Right lung (tissue), 10 donors: ENCODE results near the gene CRABP1. TPM values are rescaled to one million over a fixed set of nuclear protein-coding genes. Genes with fewer than 3 reads are reported as not detected.

Experiments used
- DNase-seq, 2 donors: peaks; one replicate each; pipeline ENCODE4 v3.0.0-alpha.2; 2013
- long read RNA-seq, 8 donors: transcript quantifications; one replicate each; lab custom pipeline, GENCODE V29; 2026
- polyA plus RNA-seq, 5 donors: library from polyadenylated mRNA; unstranded; fragments of 120-200 nt; gene quantifications; one replicate each; pipeline versions ENCODE4 v1.2.1 to v1.2.3, GENCODE V29; 2013; ENCODE audit warnings: inconsistent platforms in 1 of 5, low replicate concordance in 1 of 5; ENCODE audit not compliant: insufficient read length in 5 of 5, insufficient read depth in 1 of 5

The CRABP1 gene
- 1 to 10 TPM in 1 of 5 donors, under 1 TPM in 3, not detected in 1; 0.47 to 2.6 (median 0.75) TPM for polyA plus RNA-seq
- long read RNA-seq, donor 1, partial matches to known transcripts = 0 of 1 reads
- long read RNA-seq, donor 1, other reads (novel, unspliced or antisense) = 0 of 1 reads
- long read RNA-seq, donor 2 = 0 reads
- long read RNA-seq, donor 3 = 0 reads
- long read RNA-seq, donor 4 = 0 reads
- long read RNA-seq, donor 5 = 0 reads
- long read RNA-seq, donor 6, partial matches to known transcripts = 0 of 1 reads
- long read RNA-seq, donor 6, other reads (novel, unspliced or antisense) = 0 of 1 reads
- long read RNA-seq, donor 7 = 0 reads
- long read RNA-seq, donor 8, partial matches to known transcripts = 0 of 2 reads
- long read RNA-seq, donor 8, other reads (novel, unspliced or antisense) = 0 of 2 reads

DNA sequence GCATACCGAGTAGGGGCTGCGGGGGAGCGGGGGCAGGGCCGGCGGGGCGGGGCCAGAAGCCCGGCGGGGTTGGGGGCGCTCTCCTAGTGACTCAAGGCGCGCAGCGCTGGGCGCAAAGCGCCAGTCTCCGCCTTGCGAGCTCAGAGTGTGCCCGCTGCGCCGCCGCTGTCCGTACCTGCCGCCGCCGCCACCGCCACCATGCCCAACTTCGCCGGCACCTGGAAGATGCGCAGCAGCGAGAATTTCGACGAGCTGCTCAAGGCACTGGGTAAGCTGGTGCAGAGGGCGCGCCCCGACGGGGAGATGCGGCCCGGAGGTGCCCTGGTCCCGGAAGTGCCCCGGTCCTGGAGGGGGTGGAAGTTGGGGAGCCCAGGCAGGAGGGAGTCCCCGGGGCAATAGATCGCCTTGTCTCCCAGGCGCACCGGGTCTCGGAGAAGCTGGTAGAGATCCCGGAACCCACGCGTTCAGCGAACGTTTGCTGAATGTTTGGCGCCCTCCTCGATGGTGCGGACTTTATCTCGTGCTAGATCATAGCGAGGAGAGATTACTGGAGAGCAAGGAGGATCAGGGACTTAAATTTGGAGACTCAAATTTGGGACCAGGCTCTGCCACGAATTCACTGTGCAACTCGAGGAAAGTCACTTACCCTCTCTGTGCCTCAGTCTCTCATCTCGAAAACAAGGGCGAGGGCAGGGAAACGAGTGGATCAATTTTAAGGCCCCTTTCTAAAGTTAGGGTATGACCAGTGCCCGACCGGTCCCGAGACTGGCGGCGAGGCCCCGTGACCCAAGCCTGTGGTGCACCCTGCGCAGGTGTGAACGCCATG lies at the start of gene CRABP1:
Gene CRABP1 (plus strand): TSS at position 123 of the 826 bp plus-strand sequence. CDS start 76 bp downstream, at position 199.
- no peak for DNase-seq

DNA sequence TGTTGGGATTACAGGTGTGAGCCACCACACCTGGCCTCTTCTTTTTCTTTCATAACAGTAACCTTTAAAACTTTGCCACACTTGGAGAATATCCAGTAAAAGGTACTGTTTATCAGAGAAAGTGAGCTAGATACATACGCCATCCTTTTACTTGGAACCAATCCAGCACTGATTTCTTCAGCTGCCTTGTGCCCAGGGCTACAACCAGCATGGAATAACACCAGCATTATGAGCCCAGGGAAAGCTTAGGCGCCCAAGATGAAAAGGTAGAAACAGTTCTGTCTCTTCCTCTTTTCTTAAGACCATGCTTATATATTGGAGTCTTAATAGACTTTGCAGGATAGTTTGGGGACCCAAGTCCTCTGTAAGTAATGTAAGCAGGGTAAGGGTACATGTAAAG lies 49.1 kb upstream of the CRABP1 start:
- DNase-seq = no peak

DNA sequence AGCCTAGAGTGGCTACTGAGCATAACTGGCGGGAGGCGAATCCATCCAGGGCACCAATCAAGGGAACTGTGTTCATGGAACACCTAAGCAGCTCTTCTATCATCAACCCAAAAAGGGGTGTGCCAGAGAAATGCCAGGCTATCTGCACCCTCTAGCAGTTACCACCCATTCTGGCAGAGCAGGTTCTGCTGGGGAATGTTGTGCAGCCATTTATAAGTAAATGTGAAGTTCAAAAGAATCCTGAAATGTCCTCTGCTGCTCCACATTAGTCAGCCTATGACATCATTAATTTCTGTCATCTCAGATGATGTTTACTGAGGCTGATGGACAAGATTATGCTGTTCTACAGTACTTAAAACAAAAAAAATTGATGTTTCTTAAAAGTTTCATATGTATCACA lies 48.5 kb upstream of the CRABP1 start:
- DNase-seq = no peak

DNA sequence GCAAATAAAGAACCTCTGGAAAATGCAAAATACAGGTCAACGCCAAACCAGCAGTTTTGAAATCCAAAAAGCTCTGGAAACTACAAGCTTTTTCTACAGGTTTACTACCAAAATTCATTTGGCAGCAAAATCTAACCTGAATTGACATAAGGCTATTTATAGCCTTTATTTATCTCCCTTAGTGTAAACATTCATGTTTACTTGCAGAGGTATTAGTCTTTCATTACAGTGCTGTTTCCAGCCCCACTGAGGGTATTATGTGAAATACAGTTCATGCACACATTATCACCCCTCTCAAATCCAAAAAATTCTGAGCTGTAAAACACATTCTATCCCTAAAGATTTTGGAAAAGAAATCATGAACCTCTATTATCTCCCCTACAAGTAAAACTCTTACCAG lies 47.9 kb upstream of the CRABP1 start:
- no peak for DNase-seq

DNA sequence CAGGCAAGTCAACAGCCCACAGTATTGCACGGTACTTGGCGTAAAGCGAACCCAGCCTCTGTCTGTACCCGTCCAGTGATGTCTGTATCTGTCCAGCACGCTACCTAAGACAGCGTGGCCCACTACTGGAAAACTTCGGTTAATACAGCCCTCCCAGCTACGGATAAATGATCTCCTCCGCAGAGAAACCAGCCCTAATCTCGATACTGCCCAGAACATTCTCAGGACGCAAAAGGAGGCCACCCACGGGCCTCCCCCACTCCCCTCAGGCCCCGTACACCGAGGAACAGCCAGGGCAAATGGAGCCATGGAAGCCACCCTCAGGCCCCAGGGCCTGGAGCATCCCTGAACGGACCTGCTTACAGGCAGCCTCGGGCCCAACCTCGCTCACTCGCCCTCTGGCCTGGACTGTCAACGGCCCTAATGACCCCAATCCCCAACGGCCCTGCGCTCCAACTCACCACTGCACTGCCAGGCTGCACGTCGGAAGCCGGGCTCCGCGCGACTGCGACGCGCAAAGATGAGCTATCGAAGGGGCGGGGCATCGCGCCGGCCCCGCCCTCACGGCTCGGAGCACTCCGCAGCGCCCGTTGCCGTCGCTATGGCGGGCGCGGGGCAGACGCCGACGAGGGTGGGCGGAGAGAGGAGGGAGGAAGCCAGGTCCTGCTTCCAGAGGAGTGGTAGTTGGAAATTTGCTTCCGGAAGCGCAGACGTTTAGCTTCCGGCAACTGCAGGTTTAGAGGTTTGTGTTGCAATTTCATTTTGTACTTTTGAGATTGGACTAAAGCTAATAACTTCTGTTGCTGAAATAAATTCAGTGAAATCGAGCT lies 40.8 kb upstream of the CRABP1 start, which contains the start of gene SKIC8:
Gene SKIC8 (minus strand): TSS at position 509 of the 830 bp plus-strand sequence. CDS start 3,923 bp downstream, outside the sequence.
- peak; percentile 94 to 95 for DNase-seq

DNA sequence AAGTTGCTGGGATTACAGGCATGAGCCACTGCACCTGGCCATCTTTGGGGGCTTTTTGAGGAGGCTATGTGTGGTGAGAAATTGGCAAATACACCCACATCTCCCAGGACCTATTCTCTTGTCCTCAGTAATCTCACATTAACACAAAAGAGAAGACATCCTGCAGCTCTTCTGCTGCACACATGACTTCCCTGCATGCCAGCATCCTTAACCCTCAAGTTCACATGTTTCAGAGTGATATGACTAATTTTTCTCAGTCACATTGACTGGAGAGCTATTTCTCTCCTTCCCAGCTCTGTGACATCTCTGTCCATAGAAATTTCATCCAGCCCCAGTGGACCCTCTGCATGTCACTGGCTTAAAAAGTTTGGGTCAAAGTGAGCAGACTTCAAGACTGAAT lies 38.8 kb upstream of the CRABP1 start:
- DNase-seq = no peak

DNA sequence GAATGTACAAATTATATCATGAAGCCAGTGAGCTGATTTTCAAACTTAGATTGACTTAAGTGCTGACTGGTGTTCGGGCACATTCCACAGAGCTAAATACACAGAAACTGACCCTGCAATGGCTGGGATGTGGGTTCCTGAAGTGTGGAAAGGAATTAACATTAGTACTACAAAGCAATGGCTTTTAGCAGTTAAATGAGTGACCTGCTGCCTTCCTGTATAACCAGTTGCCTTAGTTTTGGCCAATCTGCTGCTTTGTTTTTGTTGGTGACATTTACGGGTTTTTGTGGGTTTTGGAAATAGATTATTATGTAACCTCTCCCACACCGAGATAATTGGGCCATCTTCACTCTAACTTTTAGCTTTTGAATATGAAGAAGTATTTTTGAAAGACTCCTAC lies 38.3 kb upstream of the CRABP1 start:
- no peak for DNase-seq

DNA sequence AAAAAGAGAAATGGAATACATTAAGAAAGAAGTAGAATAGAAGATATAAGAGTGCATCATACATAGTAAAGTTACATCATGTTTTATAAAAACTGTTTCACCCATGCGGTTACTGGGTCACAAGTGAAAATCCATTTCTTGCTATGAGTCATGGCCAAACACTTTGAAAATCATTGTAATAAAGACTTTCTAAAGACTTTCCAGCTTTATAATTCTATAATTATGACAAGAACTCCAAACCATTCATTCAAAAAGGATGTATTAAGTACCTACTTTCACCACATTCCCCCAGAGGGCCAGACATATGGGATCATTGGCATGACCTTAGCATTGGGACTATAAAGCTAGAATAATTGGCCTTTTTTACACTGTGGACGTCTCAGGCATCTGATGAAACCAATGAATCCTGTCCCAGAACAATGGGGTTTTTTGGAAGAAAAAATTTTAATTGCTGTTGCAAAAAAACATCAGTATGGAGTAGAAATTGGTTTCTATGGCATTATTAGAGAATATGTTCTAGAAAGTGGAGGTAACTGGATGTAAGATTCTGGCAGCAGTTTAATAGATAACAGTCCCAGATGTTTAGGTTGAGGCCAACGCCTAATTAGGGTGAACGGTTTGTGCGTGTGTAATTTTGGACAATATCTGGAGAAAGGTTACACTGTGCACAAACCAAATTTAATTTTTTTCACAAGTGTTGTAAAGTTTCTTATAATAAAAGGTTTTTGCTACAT lies 37.4 kb upstream of the CRABP1 start:
- no peak for DNase-seq

DNA sequence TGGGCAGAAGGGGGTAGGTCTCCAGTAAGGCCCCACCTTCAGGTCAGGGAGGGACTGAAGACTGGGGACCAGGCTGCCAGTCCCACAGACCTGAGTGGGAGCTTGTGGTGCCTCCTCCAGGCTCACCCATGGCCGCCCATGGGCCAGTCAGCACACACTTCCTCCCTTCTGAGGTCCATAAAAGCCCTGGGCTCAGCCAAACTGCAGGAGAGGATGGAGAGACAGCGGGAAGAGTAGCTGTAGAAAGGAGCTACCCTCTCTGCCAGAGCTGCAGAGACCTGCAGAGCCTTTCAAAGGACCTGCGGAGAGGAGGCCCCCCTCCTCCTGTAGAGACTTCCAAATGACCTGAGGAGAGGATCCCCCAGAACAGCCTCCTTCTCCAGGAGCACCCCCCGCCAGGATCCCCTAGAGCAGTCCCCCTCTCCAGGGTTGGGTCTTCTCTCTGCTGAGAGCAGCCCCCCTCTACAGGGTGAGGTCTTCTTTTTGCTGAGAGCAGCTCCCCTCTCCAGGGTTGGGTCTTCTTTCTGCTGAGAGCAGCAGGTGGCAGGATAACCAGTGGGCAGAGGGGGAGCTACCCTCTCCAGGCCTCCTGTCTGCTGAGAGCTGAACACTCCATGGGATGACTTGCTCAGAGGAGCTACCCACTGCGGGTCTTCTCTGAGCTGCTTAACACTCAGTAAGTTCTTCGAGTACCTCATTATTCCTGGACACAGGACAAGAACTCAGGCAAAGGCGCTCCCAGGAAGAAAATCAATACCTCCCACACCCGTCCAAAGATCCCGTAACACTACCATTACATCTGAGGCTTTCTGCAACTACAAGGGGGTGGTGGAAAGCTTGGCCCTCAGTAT lies 35.7 kb upstream of the CRABP1 start:
- no peak for DNase-seq

DNA sequence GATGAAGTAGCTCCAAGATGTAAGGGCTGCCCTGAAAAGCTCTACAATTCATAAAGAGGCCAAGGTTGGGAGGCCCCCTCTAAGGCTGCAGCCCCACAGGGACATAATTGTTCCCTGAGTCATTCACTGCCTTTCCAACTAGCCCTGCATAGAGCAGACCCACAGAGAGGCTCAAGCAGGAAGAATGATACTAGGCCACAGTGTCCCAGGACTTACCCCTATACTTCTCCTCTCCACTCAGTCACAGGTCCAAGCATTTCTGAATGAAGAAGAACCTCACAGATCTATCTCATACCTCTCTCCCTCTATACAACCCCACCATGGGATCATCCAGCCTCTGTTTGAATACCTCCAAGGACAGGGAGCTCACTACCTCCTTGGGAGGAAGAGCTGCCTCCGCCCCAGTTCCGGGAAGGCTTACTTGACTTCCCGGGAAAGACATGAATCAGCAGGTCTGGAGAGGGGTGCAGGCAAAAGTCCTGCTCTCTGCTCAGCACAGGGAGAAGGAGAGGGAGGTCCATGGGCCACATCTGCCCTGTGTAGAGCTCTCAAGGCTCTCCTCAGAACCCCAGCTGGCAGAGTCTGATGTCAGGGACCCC lies 33.9 kb upstream of the CRABP1 start:
- DNase-seq = no peak

DNA sequence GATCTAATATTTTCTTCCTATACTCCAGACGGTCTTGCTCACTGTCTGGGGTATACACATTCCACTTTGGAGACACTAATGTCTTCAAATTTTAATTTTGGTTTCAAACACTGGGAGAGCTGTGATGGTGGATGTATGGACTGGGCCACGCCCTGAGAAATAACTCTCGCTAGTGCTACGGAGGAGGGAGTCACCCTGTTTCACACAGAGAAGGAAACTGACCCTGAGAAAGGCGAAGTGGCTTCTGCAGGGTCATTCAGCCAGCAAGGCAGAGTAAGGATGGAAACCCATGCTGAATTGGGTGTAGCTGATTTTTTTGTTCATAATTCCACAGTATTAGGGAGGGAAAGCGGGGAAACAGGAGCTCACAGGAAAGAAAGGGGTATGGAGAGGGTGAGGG lies 32.2 kb upstream of the CRABP1 start:
- no peak for DNase-seq

DNA sequence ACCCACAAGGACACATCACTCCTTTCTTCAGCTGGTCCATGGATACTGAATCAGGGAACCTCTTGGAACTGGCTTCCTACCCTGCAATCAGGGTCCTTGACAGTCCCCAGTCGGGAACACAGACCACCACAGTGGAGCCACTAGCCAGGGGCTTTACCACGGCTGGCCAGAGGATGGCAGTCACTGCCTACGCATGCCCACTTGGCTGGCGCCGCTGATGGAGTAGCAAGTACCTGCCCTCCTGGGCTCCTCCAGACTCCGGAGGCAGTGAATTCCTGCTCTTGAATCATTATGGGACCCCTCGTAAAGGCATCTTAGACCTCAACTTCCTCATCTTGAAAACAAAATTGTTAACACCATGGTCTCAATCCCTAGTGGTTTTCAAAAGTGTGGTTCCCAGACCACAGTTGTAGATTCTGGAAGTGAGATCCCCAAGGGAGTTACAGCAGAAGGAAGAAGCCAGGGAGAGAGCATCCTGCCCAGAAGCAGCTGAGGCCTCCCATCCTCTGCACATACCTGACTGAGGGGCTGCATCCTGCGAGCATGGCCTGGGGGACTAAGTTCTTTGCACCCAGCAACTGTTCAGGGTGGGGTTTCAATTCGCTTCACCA lies 31.6 kb upstream of the CRABP1 start:
- DNase-seq = peak; percentile 38 to 55

DNA sequence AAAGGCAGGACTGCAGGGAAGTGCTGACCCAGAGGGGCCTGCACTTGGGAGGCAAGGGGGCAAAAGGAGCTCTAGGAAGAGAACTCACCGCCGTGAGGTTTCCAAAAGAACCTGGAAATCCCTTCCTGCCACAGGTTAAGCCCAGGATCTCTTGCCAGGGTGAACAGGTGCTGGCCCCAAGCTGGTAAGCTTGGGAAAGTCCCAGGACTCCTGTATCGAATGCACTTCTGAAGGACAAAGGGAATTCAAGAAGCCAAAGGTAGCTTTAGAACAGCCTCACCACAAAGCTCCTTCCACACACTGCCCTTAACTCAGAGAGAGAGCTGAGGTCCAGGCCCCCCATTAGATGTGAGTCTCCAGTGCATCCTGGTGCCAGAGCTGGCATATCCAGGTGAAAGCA lies 28.9 kb upstream of the CRABP1 start:
- no peak for DNase-seq

DNA sequence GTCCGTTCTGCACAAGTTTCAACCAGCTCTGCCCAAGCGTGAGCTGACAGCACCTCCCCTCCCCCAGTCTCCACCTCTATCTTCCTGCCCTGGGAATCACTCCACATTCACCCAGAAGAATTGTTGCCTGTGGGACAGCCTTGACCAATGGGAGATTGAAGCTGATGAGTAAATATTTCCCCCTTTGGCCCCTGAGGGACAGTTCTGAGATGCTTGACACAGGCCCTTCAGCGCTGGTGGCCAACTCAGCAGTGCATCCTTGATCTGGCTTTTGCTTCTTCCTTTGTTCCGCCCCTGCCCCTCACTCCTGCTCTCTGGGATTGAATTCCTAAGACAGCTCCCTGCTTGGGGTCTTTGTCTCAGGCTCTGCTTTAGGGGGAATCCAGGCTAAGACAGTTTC lies 27.6 kb upstream of the CRABP1 start:
- no peak for DNase-seq

DNA sequence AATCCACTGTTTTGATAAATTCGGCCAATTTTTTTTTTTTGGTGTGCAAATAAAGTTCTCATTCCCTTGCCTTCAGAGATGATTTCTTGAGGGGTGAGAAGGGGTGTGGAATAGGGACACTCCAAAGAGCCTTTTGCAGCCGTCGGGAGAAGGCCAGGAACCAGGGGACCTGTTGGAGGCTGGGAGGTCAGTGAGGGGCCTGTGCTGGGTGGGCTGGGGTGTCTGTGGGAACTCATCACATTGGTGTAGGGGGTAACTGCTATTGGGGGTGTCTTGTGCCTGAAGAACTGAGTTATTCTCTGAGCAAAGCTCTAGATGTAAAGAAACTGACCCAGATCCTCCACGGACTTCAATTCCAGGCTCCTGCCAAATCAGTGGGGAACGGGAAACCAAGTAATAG lies 27.2 kb upstream of the CRABP1 start:
- no peak for DNase-seq

DNA sequence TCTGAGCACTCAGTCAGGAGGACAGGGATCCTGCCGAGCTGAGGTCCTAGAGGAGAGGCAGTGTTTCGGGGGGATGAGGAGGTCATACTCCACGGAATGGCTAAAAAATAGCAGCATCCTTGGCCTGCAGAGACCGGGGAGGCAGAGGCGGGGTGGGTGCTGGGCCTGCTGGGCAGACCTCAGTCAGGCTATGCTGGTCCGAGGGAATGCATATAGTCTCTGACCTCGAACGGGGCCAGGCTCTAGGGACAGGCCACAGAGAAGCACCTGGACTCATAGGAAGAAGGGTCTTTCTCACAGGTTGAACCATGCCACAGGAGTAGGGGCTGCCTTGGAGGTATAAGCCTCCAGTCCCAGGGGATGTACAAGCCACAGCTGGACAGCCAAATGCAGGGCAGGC lies 26.8 kb upstream of the CRABP1 start:
- DNase-seq = no peak

DNA sequence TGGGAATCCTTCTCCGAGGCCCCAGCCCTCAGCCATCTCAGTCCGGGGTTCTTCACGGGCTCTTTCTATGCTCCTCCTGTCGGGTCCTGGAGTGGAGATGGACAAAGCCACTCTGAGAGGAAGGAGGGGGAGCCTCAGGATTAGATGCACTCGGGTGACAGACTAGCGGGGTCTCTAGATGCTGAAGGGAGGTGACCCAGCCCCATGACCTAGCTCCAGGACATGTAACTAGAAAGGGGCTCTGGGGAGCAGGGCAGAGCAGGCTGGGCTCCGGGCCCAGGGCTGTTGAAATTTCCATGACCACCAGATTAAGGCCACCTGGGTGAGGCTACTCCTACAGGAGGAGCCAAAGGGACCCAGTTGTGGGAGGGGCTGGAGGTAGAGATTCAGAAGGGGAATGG lies 26.0 kb upstream of the CRABP1 start:
- DNase-seq = no peak

DNA sequence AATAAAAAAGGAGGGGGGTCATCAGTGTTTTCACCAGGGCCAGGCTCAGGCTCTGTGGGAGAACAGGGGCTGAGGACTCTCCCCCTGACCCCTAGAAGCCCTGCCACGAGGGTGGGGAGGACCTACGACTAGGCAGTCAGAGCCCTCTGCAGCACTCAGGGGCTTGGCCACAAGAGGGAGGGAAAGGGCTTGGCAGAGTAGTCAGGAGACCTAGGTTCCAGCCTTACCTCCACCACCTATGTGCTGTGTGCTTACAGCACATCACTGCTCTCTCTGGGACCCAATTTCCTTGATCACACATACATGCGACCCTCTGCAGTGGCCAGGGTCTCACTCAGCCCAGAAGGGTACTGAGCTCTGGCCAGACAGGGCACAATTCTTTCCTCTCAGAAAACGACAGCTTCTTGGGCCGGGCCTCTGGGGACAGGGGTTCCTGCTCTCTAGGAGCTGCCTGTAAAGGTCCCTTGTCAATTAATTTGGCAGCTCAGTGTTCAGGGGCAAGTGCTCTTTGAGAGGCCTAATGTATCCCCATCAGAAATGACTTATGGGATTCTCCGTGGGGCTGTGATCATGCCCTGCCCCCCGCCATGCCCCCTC lies 24.4 kb upstream of the CRABP1 start:
- DNase-seq = no peak
